SW 1271 (cell line): ENCODE measurements around the gene GABBR2.

Experiments
- DNase-seq, 2 experiments: peaks; one replicate each; lab custom pipeline; 2025; lab: John Stamatoyannopoulos, UW

Gene GABBR2

DNA sequence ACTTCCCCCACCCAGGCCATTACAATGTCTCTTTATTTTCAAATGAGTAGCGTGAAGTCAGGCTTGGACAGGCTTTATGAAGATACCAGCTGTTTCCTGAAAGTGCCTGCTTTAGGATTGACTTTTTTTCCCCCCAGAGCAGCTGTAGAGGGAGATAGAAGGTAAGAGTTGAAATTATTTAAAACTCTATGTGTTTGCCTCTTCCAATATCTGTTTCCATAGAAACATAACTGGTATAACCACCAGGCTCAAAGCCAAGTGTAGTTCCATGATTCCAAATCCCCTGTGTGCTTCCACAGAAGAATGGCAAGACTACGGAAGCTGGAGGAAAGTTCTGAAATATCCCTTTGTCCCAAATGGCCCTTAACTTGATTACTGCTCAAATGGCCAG is 365.9 kb downstream of the GABBR2 start:
- DNase-seq, result no peak

DNA sequence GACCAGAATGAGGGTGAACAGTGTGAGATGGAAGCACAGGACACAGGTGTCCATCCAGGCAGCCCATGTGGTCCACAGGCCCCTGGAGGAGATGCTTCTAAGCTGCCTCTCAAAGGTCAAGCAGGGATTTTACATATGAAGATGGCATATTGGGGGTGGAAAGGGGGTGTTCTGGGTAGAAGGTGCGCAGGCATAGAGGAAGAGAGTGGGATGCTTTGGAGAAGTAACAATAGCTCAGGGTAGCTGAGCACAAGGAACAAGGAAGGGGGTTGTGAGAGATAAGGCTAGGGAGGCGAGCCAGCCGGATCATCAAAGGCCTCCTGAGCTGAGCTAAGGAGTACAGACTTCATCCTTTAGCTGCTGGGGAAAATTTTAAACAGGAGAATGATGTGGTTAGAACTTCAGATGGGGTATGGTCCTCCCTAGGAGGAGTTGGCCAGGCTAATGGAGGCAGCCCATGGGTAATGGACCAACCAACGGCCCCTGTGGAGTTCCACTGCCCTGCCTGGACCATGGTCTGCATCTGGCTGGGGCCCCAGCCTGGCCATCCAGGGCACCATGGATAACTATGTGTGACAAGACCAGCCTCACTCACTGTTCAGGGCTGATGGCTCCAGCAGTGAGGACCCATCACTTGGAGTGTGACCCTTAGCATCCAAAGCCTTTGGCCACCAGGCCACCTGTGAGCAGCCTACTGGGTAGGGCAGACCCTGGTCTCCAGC is 366.5 kb downstream of the GABBR2 start:
- DNase-seq, result no peak

DNA sequence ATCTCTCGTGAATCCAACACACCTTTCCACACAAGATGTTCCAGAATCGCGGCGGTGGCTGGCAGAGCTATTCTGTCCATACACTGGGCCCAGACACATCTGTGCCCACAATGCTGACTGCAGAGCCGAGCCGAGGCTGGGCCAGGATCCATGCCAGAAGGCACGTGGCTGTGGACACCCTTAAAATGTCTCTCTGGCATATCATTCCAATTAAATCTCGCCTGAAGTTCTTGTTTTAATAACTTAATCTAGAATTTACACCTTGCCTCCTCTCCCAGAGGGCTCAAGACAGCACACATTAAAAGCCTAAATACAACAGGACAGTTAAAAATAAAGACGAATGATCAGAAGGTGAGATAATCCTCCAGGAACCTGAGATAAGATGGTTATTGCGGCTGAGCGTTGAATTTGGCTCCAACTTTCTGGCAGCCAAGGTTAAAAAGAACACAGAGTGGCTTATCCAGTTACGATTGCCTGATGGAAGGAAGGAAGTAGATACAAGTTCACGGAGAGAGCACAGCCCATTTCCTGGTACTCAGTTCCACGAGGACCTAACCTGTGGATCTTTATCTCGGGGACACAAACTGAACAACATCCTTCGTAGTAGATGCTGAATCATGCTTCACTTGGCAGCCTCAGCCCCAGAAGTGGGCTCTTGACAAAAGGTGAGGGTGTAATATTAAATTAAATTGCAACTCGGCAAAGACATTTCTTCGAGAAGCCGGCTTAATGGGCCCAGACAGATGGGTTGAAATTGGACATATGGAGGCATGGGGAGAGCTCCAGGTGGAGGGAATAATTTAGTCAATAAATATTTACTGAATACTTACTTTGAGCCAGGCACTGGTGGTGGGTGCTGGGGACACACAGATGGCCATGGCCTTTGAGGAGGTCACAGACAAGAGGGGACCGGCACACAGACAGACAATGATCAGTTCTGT is 367.3 kb downstream of the GABBR2 start:
- DNase-seq, result no peak

DNA sequence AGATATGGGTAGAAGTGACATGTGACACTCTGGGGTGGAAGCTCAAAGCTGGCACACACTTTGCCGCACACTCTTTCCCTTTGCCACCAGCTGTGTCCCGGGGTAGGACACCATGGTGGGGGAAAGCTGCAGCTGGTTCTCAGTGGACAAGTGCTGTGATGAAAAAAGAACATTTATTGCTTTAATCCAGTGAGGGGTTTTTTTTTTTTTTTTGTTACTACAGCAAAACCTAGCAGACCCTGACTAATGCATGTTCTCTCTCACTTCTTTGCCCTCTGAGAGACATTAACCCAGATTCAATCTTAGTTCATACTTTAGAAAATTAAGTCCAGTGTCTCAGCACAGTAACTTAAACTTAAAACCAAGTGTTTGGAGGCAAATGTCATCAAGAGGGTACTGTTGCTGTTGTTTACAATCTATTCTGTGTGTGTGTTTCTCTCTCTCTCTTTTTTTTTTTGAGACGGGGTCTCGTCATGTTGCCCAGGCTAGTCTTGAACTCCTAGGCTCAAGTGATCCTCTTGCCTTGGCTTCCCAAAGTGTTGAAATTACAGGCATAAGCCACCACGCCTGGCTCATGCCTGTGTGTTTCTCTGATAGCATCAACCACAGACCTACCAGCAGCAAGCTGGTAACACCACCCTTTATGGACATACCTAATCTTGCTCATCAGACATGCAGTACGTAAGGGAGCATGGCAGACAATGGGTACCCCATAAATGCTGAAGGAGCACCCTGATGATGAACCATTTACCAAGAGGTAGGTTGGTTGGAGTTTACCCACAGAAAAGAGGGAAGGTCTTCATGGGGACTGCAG is 368.5 kb downstream of the GABBR2 start:
- DNase-seq, result no peak

DNA sequence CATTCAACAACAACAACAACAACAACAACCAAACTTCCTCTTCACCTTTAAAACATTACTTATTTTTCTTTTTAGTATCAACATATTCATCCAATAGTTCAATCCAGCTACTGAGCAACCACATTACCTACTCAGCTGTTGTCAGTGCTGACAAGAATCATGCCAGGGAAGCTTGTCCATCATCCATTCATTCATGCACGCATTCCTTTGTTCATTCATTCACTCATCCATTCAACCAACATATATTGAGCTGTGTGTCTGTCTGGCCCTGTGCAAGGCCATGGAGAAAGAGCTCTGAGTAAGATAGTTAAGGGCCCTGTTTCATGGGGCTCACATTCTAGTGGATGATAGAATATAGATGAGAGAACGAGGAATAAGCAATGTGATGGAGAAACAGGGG is 373.1 kb downstream of the GABBR2 start:
- DNase-seq, result no peak

DNA sequence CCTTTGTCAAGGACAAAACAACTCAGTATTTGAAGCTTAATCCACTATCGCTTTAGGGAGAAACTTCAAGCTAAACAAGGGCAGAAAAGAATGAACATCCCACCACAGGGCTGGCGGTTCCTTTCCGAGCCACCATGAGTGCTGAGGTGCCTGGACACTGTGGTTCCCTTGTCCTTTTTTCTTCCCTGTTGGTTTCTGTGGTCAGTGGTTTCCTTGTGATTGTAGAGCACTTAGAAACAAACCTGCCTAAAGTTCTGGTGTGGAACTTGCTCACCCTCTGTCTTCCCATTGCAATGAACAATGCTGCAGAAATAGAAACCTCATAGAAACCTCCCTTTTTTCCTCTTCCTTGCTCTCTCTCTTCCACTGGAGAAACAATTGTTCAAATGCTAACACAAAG is 373.9 kb downstream of the GABBR2 start:
- DNase-seq, result no peak

DNA sequence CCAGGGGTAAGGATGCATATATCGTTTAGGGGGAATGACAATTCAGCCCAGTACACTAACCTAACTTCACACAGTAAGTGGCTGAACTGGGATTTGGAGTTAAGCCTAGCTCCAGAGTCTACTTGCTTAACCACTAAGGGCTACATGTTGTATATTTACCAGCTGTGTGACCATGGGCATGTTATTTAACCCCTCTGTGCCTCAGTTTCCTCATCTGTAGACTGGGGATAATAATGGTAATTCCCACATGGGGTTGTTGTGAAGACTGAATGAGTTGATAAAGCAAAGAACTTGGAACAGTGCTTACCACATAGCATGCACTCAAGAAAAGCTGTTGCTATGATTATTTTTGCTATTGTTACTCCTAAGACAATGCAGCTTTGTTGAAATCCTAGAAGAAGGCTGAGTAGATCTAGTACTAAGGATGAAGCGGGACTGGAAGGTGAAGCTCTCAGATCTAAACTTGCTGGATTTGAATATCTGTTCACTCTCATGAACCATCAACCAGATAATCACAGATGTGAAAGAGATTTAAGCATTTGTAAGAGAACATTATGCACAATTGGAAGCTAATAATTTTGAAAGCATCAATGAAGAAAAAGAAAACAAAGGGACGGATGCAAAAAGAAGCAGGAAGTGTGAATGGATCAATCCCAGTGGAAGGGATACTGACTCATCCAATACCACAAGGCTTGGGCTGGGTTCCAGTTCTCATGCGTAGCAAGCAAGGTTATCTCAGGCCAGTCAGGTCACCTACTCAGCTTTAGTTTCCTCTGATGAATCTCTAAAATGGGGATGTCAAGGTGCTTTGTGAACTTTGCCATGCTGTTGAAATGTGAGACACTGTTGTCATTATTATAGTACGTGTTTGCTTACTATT is 374.8 kb downstream of the GABBR2 start:
- DNase-seq, result peak; percentile 67 to 92

DNA sequence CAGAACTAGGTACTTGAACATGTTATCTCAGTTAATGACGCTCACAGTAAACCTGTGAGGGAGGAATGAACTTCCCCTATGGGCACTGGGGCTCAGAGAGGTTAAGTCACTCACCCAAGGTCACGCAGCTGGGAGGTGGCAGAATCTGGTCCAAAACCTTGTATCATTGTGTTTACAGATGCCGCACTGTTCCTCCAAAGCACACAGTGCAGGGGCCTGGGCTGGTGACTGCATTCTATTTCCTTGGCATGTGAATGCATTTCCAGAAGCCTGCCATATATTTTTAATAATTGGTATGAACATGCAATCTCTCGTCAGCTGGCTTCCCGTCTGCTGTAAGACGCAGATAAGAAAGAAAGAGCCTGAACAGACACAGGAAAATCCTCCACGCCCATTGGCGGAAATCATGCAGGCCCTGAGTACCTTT is 376.3 kb downstream of the GABBR2 start:
- no peak for DNase-seq

DNA sequence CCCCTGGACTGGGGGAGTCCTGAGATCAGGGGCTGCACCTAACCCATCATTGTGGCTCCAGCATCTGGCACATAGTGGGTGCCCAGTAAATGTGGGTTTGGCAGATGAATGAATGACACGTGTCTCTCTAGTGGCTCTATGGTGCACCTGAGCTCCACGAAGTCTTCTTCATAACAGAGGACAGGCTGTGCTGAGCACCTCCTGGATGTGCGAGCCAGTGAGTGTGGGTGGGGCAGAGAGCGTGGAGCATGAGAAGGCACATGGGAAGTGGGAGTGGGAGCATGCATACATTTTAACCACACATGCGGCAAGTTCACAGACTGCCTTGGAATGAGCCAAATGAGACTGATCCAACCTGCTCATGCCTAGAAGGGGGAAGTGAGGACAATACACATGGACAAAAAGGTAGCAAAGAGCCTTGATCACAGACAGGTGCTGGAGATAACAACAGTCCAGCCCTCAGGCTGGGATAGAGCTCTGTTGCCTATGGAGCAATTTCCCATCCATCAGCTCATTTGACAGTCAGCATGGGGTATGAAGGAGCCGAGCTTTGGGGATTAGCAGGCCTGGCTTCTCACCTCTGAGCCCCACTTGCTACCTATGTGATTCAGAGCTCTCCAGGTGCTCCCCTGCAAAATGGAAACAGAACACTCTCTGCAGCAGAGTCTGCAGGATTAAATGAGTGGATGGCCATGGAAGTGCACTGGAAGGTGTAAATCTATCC is 377.0 kb downstream of the GABBR2 start:
- no peak for DNase-seq

DNA sequence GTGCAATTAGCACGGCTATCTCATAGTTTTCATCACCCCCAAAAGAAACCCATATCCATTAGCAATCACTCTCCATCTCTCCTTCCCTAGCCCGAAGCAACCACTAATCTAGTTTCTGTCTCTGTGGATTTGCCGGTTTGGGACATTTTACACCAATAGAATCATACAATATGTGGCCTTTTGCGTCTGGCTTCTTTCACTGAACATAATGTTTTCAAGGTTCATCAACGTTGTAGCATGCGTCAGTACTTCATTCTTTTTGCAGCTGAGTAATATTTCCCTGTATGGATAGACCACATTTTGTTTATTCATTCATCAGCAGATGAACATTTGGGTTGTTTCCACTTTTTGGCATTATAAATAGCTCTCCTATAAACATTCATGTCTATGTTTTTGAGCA is 377.9 kb downstream of the GABBR2 start:
- DNase-seq, result no peak

DNA sequence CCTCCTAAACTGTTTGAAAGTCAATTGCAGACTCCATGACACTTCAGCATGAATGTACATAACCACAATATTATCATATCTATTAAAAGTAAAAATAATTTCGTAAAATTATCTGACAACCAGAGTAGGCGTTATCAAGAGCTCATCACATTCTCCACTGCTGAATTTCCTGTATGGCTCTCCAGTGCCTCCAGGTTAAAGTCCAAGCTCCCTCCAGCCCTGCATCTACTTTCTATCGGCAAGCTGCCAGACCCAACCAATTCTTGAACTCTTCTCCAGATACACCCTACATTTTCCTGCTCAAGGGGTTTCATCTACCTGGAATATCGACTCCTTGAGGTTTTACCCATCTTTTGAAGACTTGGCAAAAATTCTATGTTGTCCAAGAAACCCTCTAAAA is 378.8 kb downstream of the GABBR2 start:
- no peak for DNase-seq

DNA sequence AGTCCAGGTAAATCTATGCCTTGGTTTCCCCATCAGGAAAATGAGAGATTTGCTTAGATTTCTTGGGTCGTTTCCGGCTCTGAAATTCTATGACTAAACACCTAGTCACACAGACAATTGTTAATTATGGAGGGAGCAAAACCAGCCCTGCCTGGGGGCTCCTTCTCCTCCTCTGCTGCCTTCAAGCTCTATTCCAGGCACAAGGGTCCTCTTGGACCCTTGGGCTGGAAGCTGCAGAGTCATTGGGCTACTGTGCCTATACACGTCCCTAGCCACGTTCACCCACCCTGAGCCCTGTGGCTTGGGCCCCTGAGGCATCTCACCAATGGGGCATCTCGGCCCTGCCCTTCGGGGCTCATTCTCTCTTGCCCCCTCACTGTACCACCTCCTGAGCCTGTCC is 379.5 kb downstream of the GABBR2 start:
- no peak for DNase-seq

DNA sequence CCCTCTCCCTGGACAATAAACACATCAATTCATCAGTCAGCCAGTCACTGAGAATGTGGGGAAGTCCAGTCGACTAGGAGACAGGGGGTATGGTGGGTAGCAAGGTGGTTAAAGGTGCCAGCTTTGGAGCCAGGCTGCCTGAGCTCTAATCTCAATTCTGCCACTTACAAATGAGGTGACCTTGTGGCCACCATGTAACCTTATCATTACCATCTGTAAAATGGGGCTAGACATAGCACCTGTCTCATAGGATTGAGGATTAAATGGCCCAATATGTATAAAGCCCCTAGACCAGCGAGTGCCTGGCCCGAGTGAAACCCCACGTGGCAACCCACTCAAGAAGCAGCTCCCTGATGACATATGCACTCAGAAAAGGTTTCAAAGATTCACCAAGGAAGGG is 380.0 kb downstream of the GABBR2 start:
- no peak for DNase-seq

DNA sequence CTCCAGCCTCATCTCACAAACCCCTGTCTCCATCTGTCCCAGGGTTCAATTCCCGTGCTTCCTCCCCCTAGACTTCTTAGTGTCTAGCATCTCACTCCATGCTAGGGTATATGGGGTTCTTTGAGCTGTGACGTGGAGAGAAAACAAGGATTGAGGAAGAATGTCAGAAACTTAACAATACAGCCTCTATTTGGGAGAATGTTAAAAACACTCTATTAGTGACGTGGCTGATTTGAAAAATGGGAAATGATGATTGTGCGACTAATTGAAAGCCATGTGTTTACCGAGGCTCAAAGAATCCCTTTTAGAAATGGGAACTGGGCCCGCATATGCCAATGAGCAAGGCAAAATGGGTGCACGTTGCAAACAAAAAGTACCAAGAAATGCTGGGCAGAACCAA is 380.6 kb downstream of the GABBR2 start:
- no peak for DNase-seq

DNA sequence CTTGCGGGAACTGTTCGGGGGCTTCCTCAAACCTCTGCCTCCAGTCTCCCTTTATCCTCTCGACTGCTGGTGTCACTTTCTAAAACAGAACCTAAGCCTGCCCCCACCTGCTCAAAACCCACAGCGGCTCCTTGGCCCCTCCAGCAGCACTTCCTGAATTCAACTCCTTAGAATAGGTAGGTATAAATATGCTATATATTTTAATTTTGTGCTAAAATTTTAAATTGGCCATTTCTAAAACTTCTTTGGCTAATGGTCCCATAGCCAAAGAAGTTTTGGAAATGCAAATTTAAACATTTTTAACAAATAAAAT is 381.5 kb downstream of the GABBR2 start:
- no peak for DNase-seq

DNA sequence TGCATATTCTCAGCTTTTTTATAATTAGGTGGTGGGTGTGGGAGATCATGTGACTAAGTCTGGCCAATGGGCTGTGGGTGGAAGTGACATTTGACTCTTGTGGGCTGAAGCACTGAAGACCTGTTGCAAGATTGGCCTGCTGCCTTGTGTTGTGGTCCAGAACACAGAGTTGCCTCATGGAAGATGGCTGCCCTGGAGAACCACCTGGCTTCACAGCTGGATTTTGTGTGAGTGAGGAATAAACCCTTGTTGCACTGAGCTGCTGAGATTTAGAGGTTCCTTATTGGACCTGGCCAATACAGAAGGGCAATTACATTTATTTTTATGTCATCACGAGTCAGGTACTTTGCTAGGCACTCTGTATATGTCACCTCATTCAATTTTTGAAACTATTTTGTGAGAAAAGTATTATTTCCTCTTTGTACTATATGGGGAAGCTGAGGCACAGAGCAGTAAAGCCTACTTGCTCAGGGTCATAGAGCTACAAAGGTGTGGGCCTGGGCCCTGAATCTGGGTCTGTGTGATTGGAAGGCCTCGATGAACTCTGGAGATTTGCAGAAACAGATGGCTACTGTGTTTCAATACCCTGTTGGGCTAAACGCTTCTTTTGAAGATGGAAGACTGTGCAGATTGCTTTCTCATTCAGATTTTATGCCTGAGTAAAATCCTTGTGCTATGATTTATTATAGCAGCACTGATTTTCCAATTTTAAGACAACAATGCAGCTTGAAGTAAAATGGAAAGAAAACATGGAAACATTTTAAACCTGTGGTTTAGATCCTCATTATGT is 382.1 kb downstream of the GABBR2 start:
- no peak for DNase-seq

DNA sequence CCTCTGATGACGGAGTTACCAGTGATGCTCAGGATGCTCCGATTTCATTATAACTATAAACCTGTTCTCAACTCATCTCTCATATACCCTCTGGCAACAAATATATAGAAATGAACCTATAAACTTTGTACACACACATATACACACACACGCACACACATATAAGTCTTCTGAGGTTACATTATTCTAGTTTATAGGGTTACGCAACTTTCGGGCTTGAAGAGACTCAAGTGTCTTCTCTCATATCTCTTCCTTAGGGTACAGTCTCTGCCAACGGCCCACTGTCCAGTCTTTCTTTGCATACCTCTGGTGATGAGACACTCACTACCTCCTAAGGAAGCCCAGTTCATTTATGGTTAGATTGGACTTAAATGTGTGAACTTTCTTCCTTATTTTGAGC is 383.9 kb downstream of the GABBR2 start:
- no peak for DNase-seq

DNA sequence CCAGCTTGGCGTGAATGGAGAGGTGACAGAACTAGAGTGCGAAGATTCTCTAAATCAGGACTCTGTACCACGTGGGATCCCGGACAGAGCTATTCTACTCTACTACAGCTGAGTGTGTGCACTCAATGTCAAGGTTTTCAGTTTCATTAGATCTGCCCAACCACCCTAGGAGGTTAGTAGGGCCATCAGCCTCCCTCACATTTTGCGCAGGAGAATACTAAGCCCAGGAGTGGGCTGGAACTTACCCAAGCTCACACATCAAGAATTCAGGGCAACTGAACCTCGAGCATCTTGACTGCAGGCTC is 385.0 kb downstream of the GABBR2 start:
- no peak for DNase-seq

DNA sequence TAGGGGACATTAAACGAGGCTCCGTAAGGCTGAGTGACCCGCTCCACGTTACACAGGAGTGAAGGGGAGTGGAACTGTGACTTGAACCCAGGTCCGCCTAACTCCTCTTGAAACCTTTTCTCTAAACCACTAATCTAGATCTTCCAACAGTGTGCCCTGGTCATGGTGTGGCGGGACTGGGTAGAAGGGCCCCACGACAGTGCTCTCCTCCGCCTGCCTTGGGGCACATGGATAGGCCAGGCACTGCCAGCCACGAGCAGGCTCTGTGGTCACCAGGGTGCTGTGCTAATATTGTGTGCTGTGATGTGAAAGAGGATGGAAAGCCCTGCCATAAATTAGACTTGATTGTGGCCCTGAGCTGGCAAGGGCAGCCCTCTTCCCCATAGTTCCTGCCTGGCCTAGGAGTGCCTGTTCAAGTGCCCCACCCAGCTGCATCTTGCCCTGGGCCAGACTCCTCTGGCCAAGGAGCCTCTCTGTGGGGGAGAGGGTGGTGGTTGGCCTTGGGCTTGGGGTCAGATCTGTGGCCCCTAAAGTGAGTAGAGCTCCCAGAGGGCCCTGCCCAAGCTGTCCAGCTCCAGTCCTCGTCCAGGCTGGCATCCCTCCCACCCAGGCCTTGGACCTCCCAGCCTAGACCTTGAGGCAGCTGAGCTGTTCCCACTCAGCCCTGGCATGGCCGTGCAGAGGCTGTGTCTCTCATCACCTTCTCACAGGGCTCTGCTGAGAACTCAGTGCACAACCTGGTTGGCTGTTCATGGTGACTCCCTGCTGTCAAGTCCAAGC is 385.5 kb downstream of the GABBR2 start:
- no peak for DNase-seq

DNA sequence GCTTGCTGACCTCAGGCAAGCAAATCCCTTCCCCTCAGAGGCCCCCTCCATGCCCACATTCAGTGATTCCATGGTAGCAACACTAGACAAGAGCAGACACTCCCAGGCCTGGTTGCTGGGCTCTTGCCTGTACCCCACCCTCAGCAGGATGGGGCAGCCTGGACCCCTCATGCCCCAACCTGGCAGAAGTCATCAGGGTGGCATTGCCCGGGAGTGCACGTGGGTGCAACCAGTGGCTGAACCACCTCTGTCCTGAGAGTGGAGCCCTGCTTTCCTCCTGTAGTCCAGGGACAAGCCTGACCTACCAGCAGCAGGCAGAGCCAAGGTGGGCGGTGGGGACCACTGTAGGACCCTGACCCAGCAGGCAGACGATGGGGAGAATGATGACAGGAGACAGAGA is 387.5 kb downstream of the GABBR2 start:
- DNase-seq, result no peak
